Suprapubic skin (tissue), 4 donors: ENCODE data around the gene HOXB8.

Source experiments
- EP300 ChIP-seq: sonication (generic); formaldehyde crosslinking; IDR thresholded peaks from one replicate; pipeline ENCODE4 v1.6.1; 2017; ENCODE audit warnings: antibody characterized with exemption
- POLR2A ChIP-seq, 2 donors: fragments of 450-650 bp; IDR thresholded peaks; one replicate each; pipeline ENCODE4 v1.6.1; 2017; ENCODE audit warnings: antibody characterized with exemption in 2 of 2, mild to moderate bottlenecking in 2 of 2, moderate library complexity in 2 of 2
- POLR2AphosphoS5 ChIP-seq, 3 donors: sonication (generic); formaldehyde crosslinking; IDR thresholded peaks; one replicate each; pipeline ENCODE4 v1.6.1; 2017; ENCODE audit warnings: antibody characterized with exemption in 3 of 3
- TF ChIP-seq, protein P1 (sequence below), 2 donors: fragments of 200-600 bp in 1 of 2; fragments of 450-650 bp in 1 of 2; sonication (generic) in 1 of 2; IDR thresholded peaks; one replicate each; pipeline ENCODE4 v1.5.1; 2016 to 2019; ENCODE audit warnings: antibody characterized with exemption in 2 of 2, mild to moderate bottlenecking in 1 of 2, moderate library complexity in 1 of 2

DNA sequence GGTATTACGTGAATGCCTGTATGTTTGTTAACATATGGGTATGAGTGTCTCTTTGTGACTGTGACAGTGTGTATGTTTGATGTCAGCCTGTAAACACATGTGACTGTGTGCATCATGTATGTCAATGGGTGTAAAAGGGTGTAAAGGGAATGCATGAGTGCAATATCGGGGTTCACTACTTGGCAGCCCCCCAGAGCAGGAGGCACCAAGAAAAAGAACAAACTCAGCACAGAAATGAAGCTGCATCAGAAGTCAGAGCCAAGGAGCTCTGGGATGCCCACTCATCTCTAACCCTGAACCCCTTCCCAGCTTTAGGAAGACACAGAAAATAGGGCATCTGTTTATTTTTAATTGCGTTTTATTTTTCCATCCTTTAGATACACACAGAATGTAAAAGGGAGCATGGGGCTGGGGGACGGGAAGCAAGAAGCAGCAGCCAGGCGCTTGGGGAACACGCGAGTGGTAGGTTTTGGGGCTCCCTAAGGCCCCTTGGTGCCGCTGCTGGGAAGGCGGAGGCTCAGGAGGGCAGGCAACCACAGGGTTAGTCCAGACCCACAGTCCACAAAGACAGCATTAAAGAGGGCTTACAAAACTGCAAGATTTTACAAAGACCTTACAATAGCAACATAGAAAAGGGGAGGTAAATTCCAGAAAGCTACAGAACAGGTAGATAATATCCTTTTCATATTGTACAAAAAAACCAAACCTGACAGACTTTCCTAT lies 8.0 kb downstream of the HOXB8 start:
- TF ChIP-seq, protein P1, sequence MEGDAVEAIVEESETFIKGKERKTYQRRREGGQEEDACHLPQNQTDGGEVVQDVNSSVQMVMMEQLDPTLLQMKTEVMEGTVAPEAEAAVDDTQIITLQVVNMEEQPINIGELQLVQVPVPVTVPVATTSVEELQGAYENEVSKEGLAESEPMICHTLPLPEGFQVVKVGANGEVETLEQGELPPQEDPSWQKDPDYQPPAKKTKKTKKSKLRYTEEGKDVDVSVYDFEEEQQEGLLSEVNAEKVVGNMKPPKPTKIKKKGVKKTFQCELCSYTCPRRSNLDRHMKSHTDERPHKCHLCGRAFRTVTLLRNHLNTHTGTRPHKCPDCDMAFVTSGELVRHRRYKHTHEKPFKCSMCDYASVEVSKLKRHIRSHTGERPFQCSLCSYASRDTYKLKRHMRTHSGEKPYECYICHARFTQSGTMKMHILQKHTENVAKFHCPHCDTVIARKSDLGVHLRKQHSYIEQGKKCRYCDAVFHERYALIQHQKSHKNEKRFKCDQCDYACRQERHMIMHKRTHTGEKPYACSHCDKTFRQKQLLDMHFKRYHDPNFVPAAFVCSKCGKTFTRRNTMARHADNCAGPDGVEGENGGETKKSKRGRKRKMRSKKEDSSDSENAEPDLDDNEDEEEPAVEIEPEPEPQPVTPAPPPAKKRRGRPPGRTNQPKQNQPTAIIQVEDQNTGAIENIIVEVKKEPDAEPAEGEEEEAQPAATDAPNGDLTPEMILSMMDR (IDR thresholded peaks at IDR 0.05), result no peak
- no peak for TF ChIP-seq EP300
- no peak for TF ChIP-seq POLR2A (IDR thresholded peaks at IDR 0.05)
- no peak for TF ChIP-seq POLR2AphosphoS5 (IDR thresholded peaks at IDR 0.05)
